D721Med (cell line): Measurements from ENCODE around the gene BLOC1S1.

Source experiments
- DNase-seq: peaks from one replicate; pipeline ENCODE4 v3.0.0; 2011; ENCODE audit warnings: low spot score; ENCODE audit not compliant: insufficient read length
- FAIRE-seq: peaks from 2 replicates; lab custom pipeline; 2011; peaks lifted over from hg19 to GRCh38; lab: Jason Lieb, UNC
- CTCF ChIP-seq: IDR thresholded peaks from 2 replicates; pipeline ENCODE4 v1.5.1; 2012; ENCODE audit warnings: mild to moderate bottlenecking, control low read depth; ENCODE audit not compliant: insufficient read depth; ENCODE audit errors: missing control alignments

BLOC1S1 gene

DNA sequence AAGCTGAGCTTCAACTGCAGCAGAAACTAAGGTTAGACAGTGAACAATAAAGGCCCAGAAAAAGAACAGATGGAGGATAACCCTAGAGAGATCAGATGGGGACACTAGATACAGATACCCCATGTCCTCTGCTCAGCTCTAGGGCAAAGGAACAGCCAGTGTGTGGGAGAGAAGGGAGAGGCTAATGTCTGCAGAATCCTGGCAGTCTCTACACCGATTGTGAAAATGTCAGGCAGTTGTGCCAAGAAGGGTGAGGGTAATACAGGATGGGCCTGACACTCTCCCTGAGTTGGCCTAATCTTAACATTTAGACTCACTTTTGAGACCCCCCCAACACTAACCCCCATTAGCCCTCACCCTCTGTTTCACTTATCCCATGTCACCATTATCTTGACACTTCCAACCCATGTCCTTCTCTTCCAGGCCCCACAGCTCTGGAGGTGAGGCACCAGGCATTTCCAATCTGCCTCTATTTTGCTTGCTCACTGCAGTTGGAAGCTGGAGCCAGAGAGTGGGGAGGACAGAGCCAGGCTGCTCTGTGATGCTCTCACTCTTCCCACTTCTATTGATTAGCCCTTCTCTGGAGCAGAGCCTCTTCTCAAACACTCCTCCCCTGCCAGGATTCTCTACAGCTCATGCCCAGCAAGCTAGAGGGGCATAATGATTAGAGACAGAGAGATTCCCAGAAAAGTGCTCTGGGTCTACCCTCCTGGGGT is 3.0 kb upstream of the BLOC1S1 start:
- DNase-seq (no peak), FAIRE-seq (no peak)
- no peak for TF ChIP-seq CTCF

GRCh38 chr12:55713721-55714120 is 2.1 kb upstream of the BLOC1S1 start:
- DNase-seq (no peak), FAIRE-seq (no peak)
- TF ChIP-seq CTCF = no peak

GRCh38 chr12:55715169-55715764 is 579 bp upstream of the BLOC1S1 start:
- no peak for TF ChIP-seq CTCF
- DNase-seq (no peak), FAIRE-seq (no peak)

DNA sequence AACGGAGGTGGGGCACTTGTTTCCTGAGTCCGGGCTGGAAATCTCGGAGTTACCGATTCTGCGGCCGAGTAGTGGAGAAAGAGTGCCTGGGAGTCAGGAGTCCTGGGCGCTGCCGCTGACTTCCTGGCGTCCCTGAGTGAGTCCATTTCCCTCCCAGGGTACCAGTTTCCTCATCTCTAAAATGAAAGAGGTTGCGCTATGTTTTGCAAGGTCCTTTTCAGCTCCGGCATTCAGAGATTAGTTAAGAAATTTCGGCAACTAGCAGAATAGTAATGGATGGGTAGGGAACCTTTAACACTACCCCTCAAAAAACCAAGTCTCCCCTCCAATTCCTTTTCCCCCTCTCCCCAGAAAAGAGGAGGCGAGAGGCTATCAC is 724 bp downstream of the BLOC1S1 start:
- DNase-seq (no peak), FAIRE-seq (no peak)
- no peak for TF ChIP-seq CTCF

DNA sequence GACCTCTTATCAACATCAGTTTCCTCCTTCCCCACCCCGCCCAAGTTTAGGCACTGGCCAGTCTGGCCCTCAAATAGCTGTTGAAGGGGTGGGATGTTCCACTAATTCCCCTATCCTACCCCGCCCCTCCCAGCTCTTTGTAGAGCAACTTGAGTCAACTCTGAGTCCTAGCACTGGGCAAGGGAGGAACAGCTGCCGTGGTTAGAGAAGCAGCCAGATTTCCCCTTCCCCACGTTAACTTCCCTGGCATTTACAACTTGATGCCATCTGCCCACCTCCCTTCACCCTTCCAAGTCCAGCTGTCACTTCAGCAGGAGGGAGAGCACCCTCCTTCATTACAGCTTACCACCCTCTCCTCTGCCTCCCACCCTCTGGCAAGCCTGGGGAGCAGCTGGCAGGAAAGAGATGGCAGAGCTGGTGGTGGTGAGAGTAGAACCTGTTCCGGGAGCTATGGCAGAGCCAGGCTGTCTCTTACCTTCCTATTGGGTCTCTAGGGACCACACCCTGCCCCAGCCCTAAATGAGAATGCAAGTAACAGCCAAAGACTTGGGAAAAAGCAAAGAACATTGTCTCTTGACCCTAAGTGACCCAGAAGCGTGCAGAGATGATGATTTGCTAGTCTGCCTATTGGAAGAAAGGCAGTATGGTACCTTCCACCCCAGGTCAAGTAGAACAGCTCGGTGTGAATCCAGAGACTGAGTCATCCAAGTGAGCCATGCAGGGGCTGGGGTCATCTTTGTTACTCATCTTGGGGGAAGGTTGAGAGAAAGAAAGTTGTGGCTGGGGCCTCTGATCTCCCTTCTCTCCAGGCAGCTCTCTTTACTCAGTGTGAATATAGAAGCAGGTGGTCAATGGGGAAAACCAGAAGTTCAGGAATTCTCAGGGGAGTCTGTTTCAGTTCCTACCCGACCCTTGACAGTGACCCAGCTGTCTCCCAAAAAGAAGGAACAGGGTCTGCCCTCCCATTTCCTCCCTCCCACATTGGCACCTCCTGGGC is 1.5 kb downstream of the BLOC1S1 start:
- TF ChIP-seq CTCF = no peak
- no peak for FAIRE-seq
- DNase-seq = no peak

- no peak for TF ChIP-seq CTCF
- no peak for DNase-seq
- FAIRE-seq = no peak
These were observed 2.2 kb downstream of the BLOC1S1 start for GRCh38 chr12:55718015-55718414.
